NB4 (cell line): ENCODE data around the gene PIEZO2.
"Not testable (repeated sequence)": the region's sequence is repeated elsewhere in the genome, so short reads cannot be mapped to it uniquely, and the experiment has no call there.

Experiments
- DNase-seq: peaks from one replicate; pipeline ENCODE4 v3.0.0; 2010; ENCODE audit warnings: low read depth
- H3K4me3 ChIP-seq: one replicate; pipeline ENCODE4 v1.5.1; 2011; ENCODE audit warnings: mild to moderate bottlenecking, low read depth, low read length, moderate library complexity
- MYC ChIP-seq: IDR thresholded peaks from 2 replicates; pipeline ENCODE4 v1.6.1; 2011; ENCODE audit warnings: low read depth, low read length
- POLR2A ChIP-seq: IDR thresholded peaks from 2 replicates; pipeline ENCODE4 v1.6.1; 2011; ENCODE audit warnings: mild to moderate bottlenecking; ENCODE audit not compliant: insufficient read length; ENCODE audit errors: extremely low read depth
- TF ChIP-seq, protein P1 (sequence below): IDR thresholded peaks from 2 replicates; pipeline ENCODE4 v1.6.1; 2011; ENCODE audit warnings: low read depth, low read length
- TF ChIP-seq, protein P2 (sequence below): IDR thresholded peaks from one replicate; pipeline ENCODE4 v1.5.1; 2012; ENCODE audit warnings: low read depth, low read length

PIEZO2 gene

DNA sequence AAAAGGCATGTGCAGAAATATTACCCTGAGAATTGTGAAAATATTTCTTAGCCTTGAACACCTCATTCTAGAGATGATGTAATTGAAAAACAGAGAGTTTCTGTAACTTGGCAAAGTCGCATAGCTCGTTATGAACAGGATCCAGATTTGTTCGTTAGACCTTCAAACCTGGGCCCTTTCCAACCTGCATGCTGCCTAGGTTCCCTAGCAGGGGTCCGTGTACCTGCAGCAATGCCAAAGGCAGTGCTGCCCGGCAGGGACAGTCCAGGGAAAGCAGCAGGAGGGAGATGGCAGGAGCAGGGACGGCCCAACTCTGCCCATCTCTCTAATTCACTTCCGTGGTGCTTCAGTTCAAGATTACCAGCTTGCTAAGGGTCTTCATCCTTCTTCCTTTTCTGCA, 12.0 kb downstream of the PIEZO2 start:
- no peak for DNase-seq
- TF ChIP-seq, protein P1, sequence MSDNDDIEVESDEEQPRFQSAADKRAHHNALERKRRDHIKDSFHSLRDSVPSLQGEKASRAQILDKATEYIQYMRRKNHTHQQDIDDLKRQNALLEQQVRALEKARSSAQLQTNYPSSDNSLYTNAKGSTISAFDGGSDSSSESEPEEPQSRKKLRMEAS: no peak
- TF ChIP-seq, protein P2, sequence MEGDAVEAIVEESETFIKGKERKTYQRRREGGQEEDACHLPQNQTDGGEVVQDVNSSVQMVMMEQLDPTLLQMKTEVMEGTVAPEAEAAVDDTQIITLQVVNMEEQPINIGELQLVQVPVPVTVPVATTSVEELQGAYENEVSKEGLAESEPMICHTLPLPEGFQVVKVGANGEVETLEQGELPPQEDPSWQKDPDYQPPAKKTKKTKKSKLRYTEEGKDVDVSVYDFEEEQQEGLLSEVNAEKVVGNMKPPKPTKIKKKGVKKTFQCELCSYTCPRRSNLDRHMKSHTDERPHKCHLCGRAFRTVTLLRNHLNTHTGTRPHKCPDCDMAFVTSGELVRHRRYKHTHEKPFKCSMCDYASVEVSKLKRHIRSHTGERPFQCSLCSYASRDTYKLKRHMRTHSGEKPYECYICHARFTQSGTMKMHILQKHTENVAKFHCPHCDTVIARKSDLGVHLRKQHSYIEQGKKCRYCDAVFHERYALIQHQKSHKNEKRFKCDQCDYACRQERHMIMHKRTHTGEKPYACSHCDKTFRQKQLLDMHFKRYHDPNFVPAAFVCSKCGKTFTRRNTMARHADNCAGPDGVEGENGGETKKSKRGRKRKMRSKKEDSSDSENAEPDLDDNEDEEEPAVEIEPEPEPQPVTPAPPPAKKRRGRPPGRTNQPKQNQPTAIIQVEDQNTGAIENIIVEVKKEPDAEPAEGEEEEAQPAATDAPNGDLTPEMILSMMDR: no peak
- no peak for TF ChIP-seq POLR2A
- no peak for TF ChIP-seq MYC

DNA sequence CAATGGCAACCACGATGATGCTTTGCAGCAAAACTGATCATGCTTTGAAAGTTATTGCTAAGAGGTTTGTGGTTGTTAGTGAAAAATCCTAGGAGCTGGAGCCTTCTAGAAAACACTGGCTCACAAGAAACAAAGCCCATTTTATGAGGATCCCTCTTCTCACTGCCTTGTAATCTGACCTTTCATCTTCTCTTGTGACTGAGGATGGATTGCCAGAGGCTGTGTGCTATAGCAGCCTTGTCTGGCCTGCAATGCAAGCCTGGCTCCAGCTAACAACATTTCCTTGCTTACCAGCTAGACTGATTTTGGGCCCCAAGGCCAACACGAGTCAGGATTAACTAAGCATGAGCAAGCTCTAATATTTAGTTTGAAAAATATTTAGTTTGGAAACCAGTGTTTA, 13.1 kb downstream of the PIEZO2 start:
- no peak overlapping the region for H3K4me3 ChIP-seq
- TF ChIP-seq MYC (no peak), POLR2A (no peak)
- TF ChIP-seq, protein P1: no peak
- TF ChIP-seq, protein P2: no peak
- DNase-seq: no peak

More for the DNA sequence above, 12.0 kb downstream of the PIEZO2 start:
- no peak overlapping the region for H3K4me3 ChIP-seq

DNA sequence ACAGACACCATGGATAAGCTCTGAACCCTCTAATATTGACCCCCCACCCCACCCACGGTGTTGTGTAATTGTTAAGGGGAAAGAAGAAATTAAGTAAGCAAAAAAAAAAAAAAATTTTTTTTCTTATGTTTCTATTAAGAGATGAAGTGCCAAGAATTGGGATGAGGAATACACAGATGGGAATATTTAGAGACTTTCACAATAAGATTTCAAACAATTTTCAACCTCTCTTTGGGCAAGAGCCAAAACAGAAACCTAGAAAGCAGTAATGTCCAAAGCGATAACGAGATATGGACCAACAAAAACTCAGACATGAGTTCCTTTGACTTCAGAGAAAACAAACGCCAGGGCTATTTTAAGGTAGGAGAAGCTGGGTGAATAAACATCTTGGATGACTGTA, 14.4 kb downstream of the PIEZO2 start:
- H3K4me3 ChIP-seq: no peak overlapping the region
- TF ChIP-seq, protein P1: no peak
- TF ChIP-seq POLR2A (no peak), MYC (no peak)
- TF ChIP-seq, protein P2: no peak

DNA sequence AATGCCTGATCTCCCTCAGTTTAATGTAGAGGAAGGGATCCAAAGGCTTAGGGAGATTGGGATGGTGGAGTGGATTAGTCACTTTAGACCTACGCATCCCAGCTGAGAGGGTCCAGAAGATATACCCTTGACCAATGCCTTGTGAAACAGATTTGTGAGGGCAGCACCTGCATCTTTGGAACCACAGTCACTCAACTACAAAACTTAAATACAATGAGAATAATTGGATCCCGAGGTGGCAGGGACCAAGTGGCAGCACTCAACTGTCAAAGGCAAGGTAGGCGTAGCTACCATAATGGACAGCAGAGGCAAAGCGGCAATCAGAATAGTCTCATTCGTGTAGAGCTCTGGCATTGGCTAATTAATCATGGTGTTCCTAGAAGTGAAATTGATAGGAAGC, 20.3 kb downstream of the PIEZO2 start:
- DNase-seq, H3K4me3 ChIP-seq: not testable (repeated sequence)

More for the DNA sequence above, 14.4 kb downstream of the PIEZO2 start:
- DNase-seq: no peak

DNA sequence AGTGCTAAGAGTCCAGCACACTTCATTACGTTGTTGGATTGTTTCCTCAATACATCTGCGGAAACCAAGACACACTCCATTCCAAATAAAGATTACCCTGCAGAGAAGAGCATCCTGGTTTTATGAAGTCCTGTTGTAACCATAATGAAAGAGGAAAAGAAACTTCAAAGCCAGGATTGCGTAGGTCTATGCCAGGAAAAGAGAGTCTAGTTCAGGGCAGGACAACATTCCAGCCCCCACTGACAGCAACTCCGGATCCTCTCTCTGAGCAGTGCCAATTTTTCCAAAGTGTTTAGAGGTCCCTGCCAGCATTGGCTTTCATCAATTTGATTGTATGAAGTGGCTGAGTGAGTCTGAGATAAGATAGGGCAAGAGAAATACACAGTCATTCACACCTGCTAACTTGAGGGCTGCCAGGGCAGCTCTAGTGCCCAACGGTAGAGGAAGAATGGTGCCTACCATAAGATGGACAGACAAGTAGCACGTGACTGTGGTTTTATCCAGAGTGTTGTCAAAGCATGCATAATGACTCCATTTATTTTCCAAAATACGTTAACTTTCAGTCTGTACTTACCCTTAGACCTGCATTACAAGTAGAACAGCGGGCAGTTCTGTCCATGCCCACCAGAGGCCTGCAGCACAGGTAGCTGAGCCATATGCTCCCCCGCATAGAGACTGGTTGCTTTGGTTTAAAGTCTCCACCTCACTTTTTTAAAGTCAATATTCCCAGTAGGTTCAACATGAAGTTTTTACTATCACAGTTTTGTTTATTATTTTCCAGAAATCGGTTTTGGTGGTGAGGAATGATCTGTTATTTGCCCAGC, 23.7 kb downstream of the PIEZO2 start:
- DNase-seq: no peak
- no peak overlapping the region for H3K4me3 ChIP-seq
- TF ChIP-seq MYC: no peak
- TF ChIP-seq, protein P1: no peak

DNA sequence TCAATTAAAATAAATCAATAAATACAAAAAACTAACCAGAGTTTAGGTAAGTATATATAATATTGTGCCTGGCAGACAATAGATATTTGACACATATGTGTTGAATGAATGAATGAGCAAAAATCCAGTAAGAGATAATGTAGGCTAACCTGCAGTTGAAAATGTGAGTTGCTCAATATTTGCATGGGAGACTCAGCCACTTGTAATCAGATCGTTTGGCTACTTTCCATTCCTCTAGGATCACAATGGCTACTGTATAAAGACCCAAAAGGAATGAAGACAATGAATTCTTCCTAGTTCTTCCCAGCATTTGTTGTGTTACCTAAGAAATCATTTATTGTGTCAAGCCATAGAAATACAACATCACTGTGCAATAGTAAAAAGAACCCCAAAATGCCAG, 25.3 kb downstream of the PIEZO2 start:
- no peak for DNase-seq
- TF ChIP-seq MYC: no peak
- no peak for TF ChIP-seq POLR2A
- H3K4me3 ChIP-seq: no peak overlapping the region

DNA sequence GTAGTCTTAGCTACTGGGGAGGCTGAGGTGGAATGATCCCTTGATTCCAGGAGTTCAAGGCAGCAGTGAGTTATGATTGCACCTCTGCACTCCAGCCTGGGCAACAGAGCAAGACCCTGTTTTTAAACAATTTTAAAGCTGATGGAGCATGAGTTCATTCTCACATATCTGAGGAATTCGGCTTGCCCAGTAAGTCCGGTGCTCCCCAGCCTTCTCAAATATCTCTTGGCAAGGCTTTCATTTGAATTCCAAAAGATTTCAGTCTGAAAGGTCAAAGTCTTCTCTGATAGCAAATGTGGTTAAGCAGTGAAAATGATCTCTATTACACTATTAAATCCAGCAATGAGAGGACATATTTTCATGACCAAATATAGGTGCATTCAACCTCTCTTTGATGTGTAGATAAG, 27.9 kb downstream of the PIEZO2 start:
- no peak overlapping the region for H3K4me3 ChIP-seq
- no peak for TF ChIP-seq POLR2A
- TF ChIP-seq, protein P2: no peak
- TF ChIP-seq, protein P1: no peak
- TF ChIP-seq MYC: no peak
- no peak for DNase-seq
